ENCODE results near the gene TPD52L1.

Gene TPD52L1

GRCh38 chr6:125250511-125250910, 96.9 kb downstream of the TPD52L1 start:
- no peak for DNase-seq

- no peak for DNase-seq
Measured at GRCh38 chr6:125251516-125252220, 98.1 kb downstream of the TPD52L1 start.

DNA sequence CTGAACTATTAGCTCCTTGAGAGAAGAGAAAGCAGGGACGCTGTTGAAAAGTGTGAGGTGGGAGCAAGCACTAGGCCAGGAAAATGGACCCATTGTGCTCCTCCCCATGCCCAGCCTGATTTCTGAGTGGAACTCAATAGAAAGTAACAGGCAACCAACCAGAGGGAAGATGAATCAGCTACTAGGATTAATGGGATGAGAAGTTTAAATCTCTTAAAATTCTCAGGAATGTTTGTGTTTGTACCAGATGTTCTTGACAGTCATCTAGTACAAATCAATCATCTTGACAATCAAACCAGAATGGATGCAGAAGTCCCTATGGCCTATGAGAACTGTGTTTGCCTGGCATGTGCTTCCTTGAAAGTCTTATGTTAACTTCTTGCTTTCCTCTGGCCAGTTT, 99.3 kb downstream of the TPD52L1 start:
- DNase-seq, result no peak

GRCh38 chr6:125253881-125254280, 100.3 kb downstream of the TPD52L1 start:
- DNase-seq, result no peak

- DNase-seq, result no peak
Measured at GRCh38 chr6:125254321-125254720, 100.7 kb downstream of the TPD52L1 start.

GRCh38 chr6:125255201-125255600, 101.6 kb downstream of the TPD52L1 start:
- DNase-seq, result no peak

- DNase-seq, result no peak
Measured at GRCh38 chr6:125257351-125257750, 103.8 kb downstream of the TPD52L1 start.

- DNase-seq, result no peak
Measured at GRCh38 chr6:125258651-125259353, 105.2 kb downstream of the TPD52L1 start.

GRCh38 chr6:125259354-125259736, 105.8 kb downstream of the TPD52L1 start:
- DNase-seq, result no peak

DNA sequence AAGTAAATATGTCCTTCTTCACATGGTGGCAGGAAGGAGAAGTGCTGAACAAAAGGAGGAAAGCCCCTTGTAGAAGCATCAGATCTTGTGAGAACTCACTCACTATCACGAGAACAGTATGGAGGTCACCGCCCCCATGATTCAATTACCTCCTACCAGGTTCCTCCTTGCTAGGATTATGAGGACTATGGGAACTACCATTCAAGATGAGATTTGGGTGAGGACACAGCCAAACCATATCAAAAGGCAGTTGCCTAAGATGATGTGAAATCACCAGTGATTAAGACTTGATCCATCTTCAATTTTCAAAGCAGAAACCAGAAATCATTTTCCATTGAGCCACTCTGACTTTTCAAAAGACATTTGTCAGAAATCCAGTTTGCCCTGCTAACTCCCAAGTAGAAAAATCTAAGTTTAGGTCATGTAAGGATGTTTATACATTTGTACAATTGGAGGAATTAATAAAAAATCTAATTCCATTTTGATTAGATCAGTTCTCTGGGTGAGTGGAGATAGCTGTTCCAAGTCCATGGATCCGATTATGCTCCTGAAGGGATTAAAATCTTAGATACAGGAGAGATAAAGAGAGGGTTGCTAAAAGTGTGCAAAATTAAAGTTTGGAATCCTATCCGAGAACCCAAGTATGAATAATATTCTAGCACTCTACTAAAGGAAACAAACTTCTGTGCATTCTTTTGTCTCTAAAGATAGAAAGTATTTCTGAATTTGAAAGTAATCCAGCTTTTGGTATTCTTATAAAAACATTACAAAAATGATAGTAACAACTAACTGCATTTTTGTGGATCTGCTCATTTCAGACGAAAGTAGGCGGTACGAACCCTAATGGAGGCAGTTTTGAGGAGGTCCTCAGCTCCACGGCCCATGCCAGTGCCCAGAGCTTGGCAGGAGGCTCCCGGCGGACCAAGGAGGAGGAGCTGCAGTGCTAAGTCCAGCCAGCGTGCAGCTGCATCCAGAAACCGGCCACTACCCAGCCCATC, 108.7 kb downstream of the TPD52L1 start:
- no peak for DNase-seq

GRCh38 chr6:125264476-125264875, 110.9 kb downstream of the TPD52L1 start:
- no peak for DNase-seq

DNA sequence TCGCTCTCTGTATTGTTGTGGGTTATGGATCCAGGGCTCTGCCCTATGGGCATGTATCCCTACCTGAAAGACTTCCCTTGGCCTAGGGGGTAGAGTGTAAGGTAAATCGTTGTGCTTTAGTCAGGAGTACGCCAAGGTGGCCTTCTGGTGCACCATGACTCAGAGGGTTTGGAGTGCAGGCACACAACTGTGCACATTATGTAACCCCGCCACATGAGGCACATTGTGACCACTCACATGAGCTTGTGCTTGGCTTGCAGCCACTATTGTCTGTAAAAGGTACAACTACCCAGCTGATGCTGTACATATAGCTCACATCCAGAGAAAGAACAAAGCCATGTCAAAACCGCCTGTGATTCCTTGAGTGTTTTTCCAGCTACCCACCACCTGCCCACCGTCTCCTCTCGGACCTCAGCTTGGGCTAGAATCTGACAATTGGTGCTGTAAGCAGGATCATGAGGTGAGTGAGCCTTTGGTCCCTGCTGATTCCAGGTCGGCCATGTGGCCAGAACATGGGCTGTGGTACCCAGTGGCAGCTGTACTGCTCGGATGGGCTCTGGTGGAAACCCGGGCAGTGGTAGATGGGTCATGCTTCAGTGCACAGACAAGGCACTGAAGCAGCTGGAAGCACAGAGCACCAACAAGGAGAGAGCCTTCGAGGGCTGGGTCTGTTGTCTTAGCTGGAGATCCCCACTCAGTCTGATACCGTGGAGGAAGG, 114.4 kb downstream of the TPD52L1 start:
- no peak for DNase-seq

DNA sequence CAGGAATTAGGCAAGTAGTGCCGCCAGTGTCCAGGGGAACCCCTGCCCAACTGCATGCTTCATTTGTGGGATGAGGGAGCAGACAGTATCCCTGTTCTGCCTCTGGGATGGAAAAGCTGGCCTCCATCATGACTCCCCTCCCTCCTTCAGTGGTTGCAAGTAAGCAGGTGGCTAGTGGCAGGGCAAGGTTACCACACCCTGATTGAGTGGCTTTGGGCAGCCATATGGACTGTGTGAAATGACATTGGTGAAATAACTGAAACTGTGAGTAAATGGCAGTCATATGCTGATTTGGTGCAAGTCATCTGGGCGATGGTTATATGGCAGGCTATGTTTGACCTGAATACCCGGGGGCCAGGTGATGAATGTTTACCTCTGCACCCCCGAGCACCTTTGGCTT, 115.2 kb downstream of the TPD52L1 start:
- no peak for DNase-seq

DNA sequence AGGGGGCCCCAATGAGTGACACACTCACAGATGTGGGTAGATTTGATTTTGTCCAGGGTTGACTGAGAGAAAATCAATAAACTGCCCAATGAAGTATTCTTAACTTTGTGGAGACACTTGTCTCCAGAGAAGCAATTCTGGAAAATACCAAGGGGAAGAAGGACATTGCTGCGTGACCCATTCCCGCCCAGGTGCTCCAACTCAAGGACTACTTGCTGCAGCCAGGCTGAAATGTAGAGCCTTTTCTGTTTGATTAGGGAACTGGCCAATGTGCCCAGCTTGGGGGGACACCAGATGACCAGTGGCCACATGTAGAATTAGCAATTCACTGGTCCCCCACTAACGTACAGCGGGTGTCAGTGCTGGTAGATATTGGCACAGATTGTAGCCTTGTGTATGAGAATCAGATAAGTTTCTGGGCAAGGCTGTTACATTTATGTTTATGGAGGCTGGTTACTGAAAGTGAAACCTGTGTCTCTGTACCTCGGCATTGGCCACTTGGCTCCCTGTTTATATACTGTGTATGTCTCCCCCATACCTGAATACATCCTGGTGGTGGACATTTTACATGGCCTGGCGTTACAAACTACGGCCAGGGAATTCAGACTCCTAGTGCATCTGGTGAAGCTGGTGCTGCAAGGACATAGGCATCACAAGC, 115.9 kb downstream of the TPD52L1 start:
- DNase-seq, result no peak

GRCh38 chr6:125270380-125270779, 116.8 kb downstream of the TPD52L1 start:
- no peak for DNase-seq

DNA sequence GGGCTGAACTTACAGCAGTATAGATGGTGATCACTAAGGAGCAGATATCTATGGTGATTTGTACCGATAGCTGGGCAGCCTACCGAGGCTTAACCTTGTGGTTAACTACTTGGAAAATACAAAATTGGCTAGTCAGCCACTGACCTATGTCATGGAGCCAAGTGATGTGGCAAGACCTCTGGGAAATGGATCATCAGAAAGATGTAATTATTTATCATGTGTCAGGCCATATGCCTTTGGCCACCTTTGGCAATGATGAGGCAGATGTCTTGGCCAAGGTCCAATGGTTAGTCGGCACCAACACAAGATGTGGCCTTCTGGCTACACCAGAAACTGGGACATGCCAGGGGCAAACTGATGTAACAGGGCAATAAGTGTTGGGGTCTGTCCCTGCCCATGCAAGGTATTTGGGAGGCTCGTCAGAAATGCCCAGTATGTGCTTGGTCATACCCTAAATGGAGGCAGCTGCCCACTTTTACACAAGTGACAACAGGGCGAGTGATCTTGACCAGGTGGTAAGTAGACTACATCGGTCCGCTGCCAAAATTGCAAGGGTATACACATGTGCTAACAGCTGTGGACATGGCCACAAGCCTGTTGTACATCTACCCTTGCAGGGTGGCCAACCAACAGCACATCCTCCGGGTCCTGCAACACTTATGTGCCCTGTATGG, 118.0 kb downstream of the TPD52L1 start:
- DNase-seq, result no peak

DNA sequence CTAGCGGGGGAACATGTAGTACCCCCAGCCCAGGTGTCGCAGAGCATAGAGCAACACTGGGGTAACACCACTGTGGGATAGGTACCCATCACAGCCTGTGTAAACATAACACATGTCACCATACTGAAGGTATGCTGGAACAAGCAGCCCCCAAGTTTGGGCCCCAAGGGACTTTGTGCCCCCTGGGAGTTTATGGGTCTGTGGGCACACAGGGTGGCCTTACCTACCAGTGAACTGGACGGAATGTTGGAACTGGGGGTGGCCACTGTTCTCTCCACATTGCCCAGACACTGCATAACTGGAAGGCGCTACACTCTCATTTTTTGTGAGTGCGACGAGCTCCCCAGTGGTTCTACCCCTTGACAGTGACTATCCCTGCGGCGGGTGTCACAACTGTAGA, 119.7 kb downstream of the TPD52L1 start:
- no peak for DNase-seq

DNA sequence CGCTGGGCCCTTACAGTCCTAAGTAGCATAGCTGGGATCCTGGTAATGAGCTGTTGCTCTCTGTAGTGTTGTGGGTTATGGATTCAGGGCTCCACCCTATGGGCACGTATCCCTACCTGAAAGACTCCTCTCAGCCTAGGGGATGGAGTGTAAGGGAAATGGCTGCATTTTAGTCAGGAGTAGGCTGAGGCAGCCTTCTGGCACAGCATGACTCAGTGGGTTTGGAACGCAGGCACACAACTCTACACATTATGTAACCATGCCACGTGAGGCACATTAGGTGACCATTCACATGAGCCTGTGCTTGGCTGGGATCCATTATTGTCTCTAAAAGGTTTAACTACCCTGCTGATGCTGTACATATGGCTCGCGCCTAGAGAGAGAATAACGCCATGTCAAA, 120.4 kb downstream of the TPD52L1 start:
- no peak for DNase-seq

- no peak for DNase-seq
Measured at GRCh38 chr6:125274935-125275334, 121.4 kb downstream of the TPD52L1 start.

- no peak for DNase-seq
Measured at GRCh38 chr6:125275779-125276178, 122.2 kb downstream of the TPD52L1 start.

DNA sequence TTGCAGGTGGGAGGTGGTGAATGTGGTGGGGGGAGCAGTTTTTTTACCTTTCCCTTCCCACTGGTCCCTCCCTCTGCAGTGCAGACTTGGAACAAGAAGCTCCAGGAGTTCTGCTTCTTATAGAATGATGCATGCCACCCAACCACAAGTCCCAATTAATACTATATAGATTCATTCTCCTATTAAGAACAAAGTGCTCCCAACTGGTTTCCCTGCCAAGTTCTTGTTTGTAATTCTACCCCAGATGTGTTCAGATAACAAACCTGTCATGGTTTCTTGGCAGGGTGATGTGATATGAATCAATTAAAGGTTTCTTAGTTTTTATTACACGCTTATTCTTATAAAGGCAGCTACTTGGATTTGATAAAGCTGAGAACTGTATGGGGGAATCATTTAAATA, 124.3 kb downstream of the TPD52L1 start:
- DNase-seq, result no peak

- DNase-seq, result no peak
Measured at GRCh38 chr6:125279961-125280360, 126.4 kb downstream of the TPD52L1 start.
